SK-N-SH (cell line): Measurements from ENCODE around the gene SMIM5. TPM values are rescaled to one million over a fixed set of nuclear protein-coding genes. Genes with fewer than 3 reads are reported as not detected.

ENCODE experiments used
- CTCF ChIA-PET: fragments of 300-600, 350-600 bp; formaldehyde crosslinking; extraction: SDS; loops from one replicate; lab custom pipeline; 2021; lab: Yijun Ruan, JAX
- POLR2A ChIA-PET: fragments of 350-600 bp; sonication (Branson Sonifier 250); formaldehyde crosslinking; extraction: SDS; loops from one replicate; lab custom pipeline; 2020; ENCODE audit warnings: antibody characterized with exemption, inconsistent platforms; lab: Yijun Ruan, JAX
- DNase-seq: peaks from one replicate; pipeline ENCODE4 v3.0.0; 2012
- H2AFZ ChIP-seq: fragments of 200-600 bp; sonication (generic); 2 replicates; pipeline ENCODE4 v1.8.1; 2016; ENCODE audit warnings: antibody characterized with exemption, mild to moderate bottlenecking, low read depth
- H3F3A ChIP-seq: fragments of 200-600 bp; sonication (generic); replicated peaks from 2 replicates; pipeline ENCODE3; 2016; ENCODE audit warnings: antibody characterized with exemption, mild to moderate bottlenecking; ENCODE audit not compliant: insufficient read depth
- H3K27ac ChIP-seq, 2 experiments: fragments of 200-500 bp in 1 of 2; fragments of 200-600 bp in 1 of 2; sonication (Bioruptor generic) in 1 of 2; sonication (generic), shearing (Covaris generic) in 1 of 2; 2 replicates each; pipeline versions ENCODE4 v1.5.1 to v1.6.1; 2014 to 2016; ENCODE audit warnings: low read depth in 2 of 2, inconsistent platforms in 1 of 2, low read length in 1 of 2, mild to moderate bottlenecking in 1 of 2, mixed read lengths in 1 of 2
- H3K27me3 ChIP-seq: fragments of 200-600 bp; sonication (generic), shearing (Covaris generic); 2 replicates; pipeline ENCODE4 v1.6.1; 2016; ENCODE audit warnings: mixed run types; ENCODE audit not compliant: insufficient read depth
- H3K36me3 ChIP-seq, 2 experiments: fragments of 200-500 bp in 1 of 2; fragments of 200-600 bp in 1 of 2; sonication (Bioruptor generic) in 1 of 2; sonication (generic) in 1 of 2; replicated peaks in 1 of 2; 2 replicates each; pipeline versions ENCODE3 to v1.5.1; 2014 to 2016; ENCODE audit warnings: low read length in 1 of 2, mild to moderate bottlenecking in 1 of 2; ENCODE audit not compliant: insufficient read depth in 2 of 2, control insufficient read depth in 1 of 2
- H3K4me1 ChIP-seq, 2 experiments: fragments of 200-500 bp in 1 of 2; fragments of 200-600 bp in 1 of 2; sonication (Bioruptor generic) in 1 of 2; sonication (generic), shearing (Covaris generic) in 1 of 2; 2 replicates each; pipeline versions ENCODE4 v1.5.1 to v1.6.1; 2014 to 2016; ENCODE audit warnings: low read depth in 1 of 2, low read length in 1 of 2, mixed run types in 1 of 2; ENCODE audit not compliant: insufficient read depth in 2 of 2, control insufficient read depth in 1 of 2
- H3K4me2 ChIP-seq: fragments of 200-600 bp; sonication (generic), shearing (Covaris generic); 2 replicates; pipeline ENCODE4 v1.6.1; 2017; ENCODE audit warnings: mixed run types
- H3K4me3 ChIP-seq, 2 experiments: fragments of 200-500 bp in 1 of 2; fragments of 200-600 bp in 1 of 2; sonication (Bioruptor generic) in 1 of 2; sonication (generic), shearing (Covaris generic) in 1 of 2; 2 replicates each; pipeline versions ENCODE4 v1.5.1 to v1.8.1; 2014 to 2016; ENCODE audit warnings: low read depth in 2 of 2, inconsistent platforms in 1 of 2, low read length in 1 of 2, mild to moderate bottlenecking in 1 of 2, mixed read lengths in 1 of 2, moderate library complexity in 1 of 2
- H3K79me2 ChIP-seq: fragments of 200-600 bp; sonication (generic); 2 replicates; pipeline ENCODE4 v1.8.1; 2017; ENCODE audit warnings: mild to moderate bottlenecking; ENCODE audit not compliant: insufficient read depth
- H3K9ac ChIP-seq: fragments of 200-600 bp; sonication (generic); 2 replicates; pipeline ENCODE4 v1.6.1; 2017; ENCODE audit warnings: mixed run types
- H3K9me2 ChIP-seq: fragments of 200-600 bp; sonication (generic); 2 replicates; pipeline ENCODE4 v1.6.1; 2017; ENCODE audit warnings: mixed run types
- H3K9me3 ChIP-seq: fragments of 200-600 bp; sonication (generic); 2 replicates; pipeline ENCODE4 v1.6.1; 2017; ENCODE audit warnings: mixed run types, mild to moderate bottlenecking, moderate library complexity
- H4K20me1 ChIP-seq: fragments of 200-600 bp; sonication (generic); 2 replicates; pipeline ENCODE4 v1.6.1; 2017; ENCODE audit warnings: mild to moderate bottlenecking, mixed run types; ENCODE audit not compliant: insufficient read depth
- CHD2 ChIP-seq: fragments of 150-350 bp; IDR thresholded peaks from 2 replicates; pipeline ENCODE4 v1.6.1; 2018; ENCODE audit warnings: low read length; ENCODE audit not compliant: partially characterized antibody
- CTCF ChIP-seq: fragments of 200-600 bp; sonication (generic); IDR thresholded peaks from 2 replicates; pipeline ENCODE4 v1.6.1; 2017; ENCODE audit warnings: antibody characterized with exemption, mild to moderate bottlenecking, moderate library complexity
- ELF1 ChIP-seq: IDR thresholded peaks from 2 replicates; pipeline ENCODE4 v1.4.0; 2012
- EP300 ChIP-seq, 2 experiments: IDR thresholded peaks; 2 replicates each; pipeline versions ENCODE4 v1.4.0 to v1.6.1; 2012; ENCODE audit warnings: borderline replicate concordance in 1 of 2, low read depth in 1 of 2, low read length in 1 of 2
- FOSL2 ChIP-seq: IDR thresholded peaks from 2 replicates; pipeline ENCODE4 v1.4.0; 2012; ENCODE audit warnings: low read depth, mild to moderate bottlenecking, moderate library complexity, borderline replicate concordance
- FOXJ3 ChIP-seq: sonication (generic); formaldehyde crosslinking; IDR thresholded peaks from 2 replicates; pipeline ENCODE4 v1.5.1; 2020; ENCODE audit warnings: mild to moderate bottlenecking, missing genetic modification reagents
- FOXM1 ChIP-seq: IDR thresholded peaks from 2 replicates; pipeline ENCODE4 v1.4.0; 2012; ENCODE audit warnings: low read depth, mild to moderate bottlenecking
- GABPA ChIP-seq: IDR thresholded peaks from 2 replicates; pipeline ENCODE4 v1.4.0; 2012; ENCODE audit warnings: low read depth, mild to moderate bottlenecking
- MAX ChIP-seq: IDR thresholded peaks from 2 replicates; pipeline ENCODE4 v1.4.0; 2012; ENCODE audit warnings: low read depth
- MEF2A ChIP-seq: IDR thresholded peaks from 2 replicates; pipeline ENCODE4 v1.4.0; 2012; ENCODE audit warnings: low read depth, borderline replicate concordance
- MXI1 ChIP-seq: IDR thresholded peaks from 2 replicates; pipeline ENCODE4 v1.6.1; 2012; ENCODE audit warnings: mild to moderate bottlenecking, low read depth, low read length, improper control_type of control experiment
- NFIC ChIP-seq: IDR thresholded peaks from 2 replicates; pipeline ENCODE4 v1.4.0; 2012; ENCODE audit warnings: borderline replicate concordance
- NRF1 ChIP-seq: IDR thresholded peaks from 2 replicates; pipeline ENCODE4 v1.6.1; 2012; ENCODE audit warnings: low read depth, mild to moderate bottlenecking, low read length
- RAD21 ChIP-seq: IDR thresholded peaks from 2 replicates; pipeline ENCODE4 v1.6.1; 2012; ENCODE audit warnings: mild to moderate bottlenecking, low read length
- REST ChIP-seq: IDR thresholded peaks from 2 replicates; pipeline ENCODE4 v1.6.1; 2012; ENCODE audit warnings: mild to moderate bottlenecking, low read depth, low read length, moderate library complexity
- RFX5 ChIP-seq: IDR thresholded peaks from 2 replicates; pipeline ENCODE4 v1.6.1; 2012; ENCODE audit warnings: mild to moderate bottlenecking, improper control_type of control experiment, low read length
- TAF1 ChIP-seq: IDR thresholded peaks from 2 replicates; pipeline ENCODE4 v1.6.1; 2012; ENCODE audit warnings: low read depth, mild to moderate bottlenecking, low read length, moderate library complexity, borderline replicate concordance
- TCF12 ChIP-seq: IDR thresholded peaks from 2 replicates; pipeline ENCODE4 v1.4.0; 2012
- USF1 ChIP-seq: IDR thresholded peaks from 2 replicates; pipeline ENCODE4 v1.4.0; 2012; ENCODE audit warnings: low read depth, borderline replicate concordance
- YY1 ChIP-seq: IDR thresholded peaks from 2 replicates; pipeline ENCODE4 v1.4.0; 2012; ENCODE audit warnings: low read depth, mild to moderate bottlenecking
- ZBTB33 ChIP-seq: IDR thresholded peaks from 2 replicates; pipeline ENCODE4 v1.4.0; 2012; ENCODE audit warnings: low read depth, borderline replicate concordance
- WGBS: methylation state at CpG from one replicate; pipeline ENCODE4 v1.1.6; 2017; ENCODE audit warnings: low lambda C conversion rate; 5-methylcytosine and 5-hydroxymethylcytosine counted together
- polyA plus RNA-seq, 3 experiments: library from polyadenylated mRNA; depleted of rRNA; stranded (reverse); fragments of >200 nt; gene quantifications; 2 replicates each; pipeline ENCODE4 v1.2.3, GENCODE V29; 2012

SMIM5 gene
- polyA plus RNA-seq, 1 of the 3 experiments (the other 2 are of a cell fraction), result 0.02 TPM

GRCh38 chr17:75631353-75631752 is 1.9 kb upstream of the SMIM5 start:
- H4K20me1 ChIP-seq, result peaks cover 18% of the 10 kb centered on the region
- H2AFZ ChIP-seq, result no peak overlapping the region
- no peak for DNase-seq
- H3K9ac ChIP-seq, result no peak overlapping the region
- no peaks in the 10 kb centered on the region for H3K9me3 ChIP-seq
- H3K36me3 ChIP-seq, result peaks cover 0 to 50% of the 10 kb centered on the region in 2 experiments
- no peaks in the 10 kb centered on the region for H3K79me2 ChIP-seq
- peaks cover 15 to 18% of the 10 kb centered on the region in 2 experiments; a peak in 3 of 4 replicates for H3K4me1 ChIP-seq
- no peak overlapping the region for H3K27ac ChIP-seq
- H3K27me3 ChIP-seq, result no peaks in the 10 kb centered on the region
- peaks cover 3% of the 10 kb centered on the region for H3F3A ChIP-seq
- H3K9me2 ChIP-seq, result no peaks in the 10 kb centered on the region
- WGBS, result 91% methylated on average over 23 of the region's 27 CpGs
- H3K4me2 ChIP-seq, result no peak overlapping the region
- TF ChIP-seq NFIC, result no peak
- no peak for TF ChIP-seq RAD21
- no peak for TF ChIP-seq MEF2A
- no peak for TF ChIP-seq TCF12
- no peak for TF ChIP-seq FOSL2
- no peak overlapping the region for H3K4me3 ChIP-seq
- POLR2A ChIA-PET, result no interaction called here
- CTCF ChIA-PET, result interaction anchor here (2.3 to 37.9 kb wide), 7 partner anchors 5 to 120 kb away, joined by 8 to 1370 read pairs (median 68); partner anchors contain the start of genes GALK1 and SMIM5

GRCh38 chr17:75632428-75632827 is 806 bp upstream of the SMIM5 start:
- Histone ChIP-seq H3K9ac (no peak overlapping the region), H3K79me2 (no peaks in the 10 kb centered on the region), H3K9me3 (no peaks in the 10 kb centered on the region), H3K27ac (no peak overlapping the region; a peak in 1 of 4 replicates), H4K20me1 (peaks cover 18% of the 10 kb centered on the region), H3K9me2 (no peaks in the 10 kb centered on the region), H3F3A (peaks cover 3% of the 10 kb centered on the region)
- 57% methylated on average over 10 of the region's 12 CpGs for WGBS
- POLR2A ChIA-PET, result interaction anchor here (1.2 kb wide), 1 partner anchor 116 kb away, joined by 9 read pairs; no protein-coding TSS in a partner anchor
- TF ChIP-seq GABPA (no peak), ELF1 (no peak), NRF1 (no peak), CTCF (no peak), FOXM1 (no peak), FOXJ3 (CRISPR knock-in tag) (no peak), TAF1 (no peak), ZBTB33 (no peak), EP300 (IDR thresholded peaks at IDR 0.05; ENCODE audit: borderline replicate concordance in 1 of 2, low read depth in 1 of 2, low read length in 1 of 2) (no peak), REST (no peak), MAX (no peak), CHD2 (no peak), USF1 (no peak), YY1 (no peak), RFX5 (no peak), MXI1 (no peak)
- TF ChIP-seq, all 33 proteins: peak for 0
- DNase-seq, result no peak
- H3K36me3 ChIP-seq, result peaks cover 0 to 44% of the 10 kb centered on the region in 2 experiments
- no peak overlapping the region for H3K4me2 ChIP-seq
- no peak overlapping the region for H2AFZ ChIP-seq
- CTCF ChIA-PET, result interaction anchor here (0.6 to 37.9 kb wide), 63 partner anchors 6 to 370 kb away, joined by 3 to 1370 read pairs (median 7); partner anchors contain the start of genes GALK1, MRPS7, MYO15B and RECQL5
- H3K4me1 ChIP-seq, result peaks cover 12 to 15% of the 10 kb centered on the region in 2 experiments; a peak in 3 of 4 replicates
- H3K4me3 ChIP-seq, result no peak overlapping the region
- H3K27me3 ChIP-seq, result no peaks in the 10 kb centered on the region
